Right cardiac atrium (tissue), 5 donors: Measurements from ENCODE around the gene COA6. TPM values are rescaled to one million over a fixed set of nuclear protein-coding genes. Genes with fewer than 3 reads are reported as not detected.
"Not testable (repeated sequence)": the region's sequence is repeated elsewhere in the genome, so short reads cannot be mapped to it uniquely, and the experiment has no call there.

ENCODE experiments used
- ATAC-seq, 2 donors: fragments of 200-7000 bp; cut with Tn5 transposase; one replicate each; pipeline versions ENCODE4 v1.8.0 to v1.9.1; 2020; ENCODE audit warnings: moderate library complexity in 2 of 2, mild to moderate bottlenecking in 1 of 2
- DNase-seq, 3 donors: peaks; one replicate each; pipeline ENCODE4 v3.0.0-alpha.2; 2020
- H3K27ac ChIP-seq: one replicate; pipeline ENCODE4 v1.5.1; 2013; ENCODE audit warnings: mild to moderate bottlenecking, low read length, control low read depth, moderate library complexity
- H3K27me3 ChIP-seq: one replicate; pipeline ENCODE4 v1.6.1; 2013; ENCODE audit not compliant: control insufficient read depth, insufficient read depth
- H3K4me1 ChIP-seq: one replicate; pipeline ENCODE4 v1.6.1; 2013; ENCODE audit warnings: low read length; ENCODE audit not compliant: control insufficient read depth, insufficient read depth
- H3K4me3 ChIP-seq: one replicate; pipeline ENCODE4 v1.5.1; 2013; ENCODE audit warnings: low read length, control low read depth
- H3K9me3 ChIP-seq: one replicate; pipeline ENCODE4 v1.6.1; 2013; ENCODE audit warnings: low read length; ENCODE audit not compliant: control insufficient read depth
- WGBS: extraction: QIAGEN DNeasy Blood & Tissue Kit; methylation state at CpG from one replicate; pipeline ENCODE4 v1.1.7; 2013; 5-methylcytosine and 5-hydroxymethylcytosine counted together
- intact Hi-C, 4 donors: fragments of 100-400 bp; cut with DNase I; formaldehyde crosslinking; loops; one replicate each; pipeline versions ENCODE4 v1.11.0 to v1.14.0; 2022 to 2023
- polyA plus RNA-seq: library from polyadenylated mRNA; stranded (reverse); fragments of 200-250 nt; gene quantifications from one replicate; pipeline ENCODE4 v1.2.3, GENCODE V29; 2013
- total RNA-seq, 4 donors: library from RNA; stranded (reverse); fragmentation: NEBNext Ultra II Directional; extraction: Animal tissue kit (Norgen Biotek cat#: 25700); gene quantifications; one replicate each; pipeline ENCODE4 v1.2.1, GENCODE V29; 2021
- donor health status: healthy with polysubstance abuse.
- donor health status: DM: no; HTN: yes; CAD: no.
- donor health status: DM: no; HTN: no; CAD: no.
- donor health status: DM: no; HTN: yes; CAD: no; lungs with severe emphysema.
- donor health status: DM: yes; HTN: yes; CAD: no.

Gene COA6
- total and polyA plus RNA-seq, 5 donors = 24.7 to 94.3 (median 35.6) TPM

- Histone ChIP-seq H3K27me3 (no peaks in the 10 kb centered on the region), H3K4me3 (no peak overlapping the region), H3K27ac (no peak overlapping the region), H3K9me3 (no peaks in the 10 kb centered on the region), H3K4me1 (no peaks in the 10 kb centered on the region)
- no peak for ATAC-seq
- DNase-seq = no peak
- 83% methylated on average over 1 of the region's 1 CpG for WGBS
- intact Hi-C loops = no loop called here
These were observed 3.5 kb upstream of the COA6 start for GRCh38 chr1:234369784-234370183.

GRCh38 chr1:234371414-234371813, 1.8 kb upstream of the COA6 start:
- DNase-seq = no peak
- no peak for ATAC-seq
- Histone ChIP-seq H3K27me3 (no peaks in the 10 kb centered on the region), H3K27ac (no peak overlapping the region), H3K4me3 (no peak overlapping the region), H3K4me1 (no peaks in the 10 kb centered on the region), H3K9me3 (no peaks in the 10 kb centered on the region)
- intact Hi-C loops = no loop called here
- WGBS = 73% methylated on average over 2 of the region's 2 CpGs

DNA sequence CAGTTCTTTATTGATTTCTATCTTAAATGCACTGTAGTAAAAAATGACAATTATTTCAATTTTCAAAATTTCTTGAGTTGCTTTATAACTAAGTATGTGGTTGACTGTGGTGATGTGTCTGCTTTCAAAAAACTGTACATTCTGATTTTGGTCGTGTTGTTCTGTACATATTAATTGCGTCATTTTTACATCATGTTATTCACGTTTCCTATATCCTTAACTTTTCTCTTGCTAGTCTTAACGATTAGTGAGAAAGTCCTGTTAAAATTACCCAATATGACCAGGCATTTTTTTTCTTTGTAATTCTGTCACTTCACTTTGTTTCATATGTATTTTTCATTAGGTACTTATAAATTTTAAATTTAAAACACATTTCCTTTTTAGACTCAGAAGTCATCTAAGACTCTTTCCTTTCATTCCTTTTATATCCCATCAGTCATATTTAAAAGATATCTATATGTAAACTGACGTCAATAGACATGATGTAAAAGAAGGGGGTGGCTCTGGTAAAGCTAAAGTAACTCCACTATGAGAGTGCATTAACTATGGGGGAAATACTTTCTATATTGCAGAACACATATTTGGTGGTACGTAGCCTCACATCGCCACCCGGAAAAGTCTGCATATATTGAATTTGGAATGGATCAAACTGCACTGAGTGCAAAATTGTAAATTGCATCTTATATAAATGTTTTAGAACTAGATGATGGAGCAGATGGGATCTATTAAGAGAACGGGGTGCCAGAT, 1.1 kb upstream of the COA6 start:
- Histone ChIP-seq H3K27ac (no peak overlapping the region), H3K4me1 (no peaks in the 10 kb centered on the region), H3K9me3 (no peaks in the 10 kb centered on the region), H3K4me3 (peak overlapping the region; percentile 99), H3K27me3 (no peaks in the 10 kb centered on the region)
- ATAC-seq (no peak), DNase-seq (no peak)
- intact Hi-C loops = no loop called here
- 57% methylated on average over 9 of the region's 9 CpGs for WGBS

DNA sequence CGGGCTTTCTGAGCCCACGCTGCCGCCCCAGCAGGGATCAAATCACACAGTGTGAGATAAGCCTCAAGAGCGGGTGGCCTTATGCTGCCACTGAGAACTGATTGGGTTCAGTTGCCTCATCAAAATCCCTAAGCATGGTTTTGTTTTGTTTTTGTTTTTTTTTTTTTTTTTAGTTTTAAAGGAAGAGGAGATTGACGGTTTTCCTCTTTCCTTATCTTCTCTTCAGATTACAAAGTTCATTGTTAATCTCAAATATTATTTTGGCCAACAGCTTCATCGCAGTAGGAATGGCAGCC, 651 bp downstream of the COA6 start:
- Histone ChIP-seq H3K9me3 (no peaks in the 10 kb centered on the region), H3K4me3 (peak overlapping the region; percentile 99), H3K27me3 (no peaks in the 10 kb centered on the region), H3K4me1 (no peaks in the 10 kb centered on the region), H3K27ac (peak overlapping the region; percentile 95)
- DNase-seq = no peak
- intact Hi-C loops = no loop called here
- peak; percentile 65 to 66 for ATAC-seq
- WGBS = 2% methylated on average over 6 of the region's 6 CpGs

GRCh38 chr1:234375672-234376071, 2.4 kb downstream of the COA6 start:
- WGBS = 93% methylated on average over 7 of the region's 7 CpGs

DNA sequence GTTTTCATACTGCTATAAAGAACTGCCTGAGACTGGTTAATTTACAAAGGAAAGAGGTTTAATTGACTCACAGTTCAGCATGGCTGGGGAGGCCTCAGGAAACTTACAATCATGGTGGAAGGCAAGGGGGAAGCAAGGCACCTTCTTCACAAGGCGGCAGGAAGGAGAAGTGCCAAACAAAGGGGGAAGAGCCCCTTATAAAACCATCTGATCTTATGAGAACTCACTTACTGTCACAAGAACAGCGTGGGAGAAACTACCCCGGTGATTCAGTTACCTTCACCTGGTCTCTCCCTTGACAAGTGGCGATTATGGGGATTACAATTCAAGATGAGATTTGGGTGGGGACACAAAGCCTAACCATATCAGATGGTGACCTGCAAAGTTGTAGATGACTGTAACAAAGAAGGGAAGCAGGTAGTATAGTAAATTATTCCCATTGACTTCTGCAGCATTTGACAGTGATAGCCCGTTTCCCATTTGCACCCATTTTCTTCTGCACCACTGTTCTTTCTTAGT, 6.4 kb downstream of the COA6 start:
- DNase-seq, H3K4me1 ChIP-seq, H3K4me3 ChIP-seq, intact Hi-C loops, ATAC-seq, H3K27me3 ChIP-seq, H3K27ac ChIP-seq, H3K9me3 ChIP-seq: not testable (repeated sequence)
- 87% methylated on average over 5 of the region's 5 CpGs for WGBS

More at GRCh38 chr1:234375672-234376071, 2.4 kb downstream of the COA6 start:
- H3K4me1 ChIP-seq = peaks cover 2% of the 10 kb centered on the region
- H3K27ac ChIP-seq = no peak overlapping the region
- DNase-seq = no peak
- intact Hi-C loops = no loop called here
- no peaks in the 10 kb centered on the region for H3K27me3 ChIP-seq
- ATAC-seq = no peak
- H3K4me3 ChIP-seq = no peak overlapping the region
- no peaks in the 10 kb centered on the region for H3K9me3 ChIP-seq

DNA sequence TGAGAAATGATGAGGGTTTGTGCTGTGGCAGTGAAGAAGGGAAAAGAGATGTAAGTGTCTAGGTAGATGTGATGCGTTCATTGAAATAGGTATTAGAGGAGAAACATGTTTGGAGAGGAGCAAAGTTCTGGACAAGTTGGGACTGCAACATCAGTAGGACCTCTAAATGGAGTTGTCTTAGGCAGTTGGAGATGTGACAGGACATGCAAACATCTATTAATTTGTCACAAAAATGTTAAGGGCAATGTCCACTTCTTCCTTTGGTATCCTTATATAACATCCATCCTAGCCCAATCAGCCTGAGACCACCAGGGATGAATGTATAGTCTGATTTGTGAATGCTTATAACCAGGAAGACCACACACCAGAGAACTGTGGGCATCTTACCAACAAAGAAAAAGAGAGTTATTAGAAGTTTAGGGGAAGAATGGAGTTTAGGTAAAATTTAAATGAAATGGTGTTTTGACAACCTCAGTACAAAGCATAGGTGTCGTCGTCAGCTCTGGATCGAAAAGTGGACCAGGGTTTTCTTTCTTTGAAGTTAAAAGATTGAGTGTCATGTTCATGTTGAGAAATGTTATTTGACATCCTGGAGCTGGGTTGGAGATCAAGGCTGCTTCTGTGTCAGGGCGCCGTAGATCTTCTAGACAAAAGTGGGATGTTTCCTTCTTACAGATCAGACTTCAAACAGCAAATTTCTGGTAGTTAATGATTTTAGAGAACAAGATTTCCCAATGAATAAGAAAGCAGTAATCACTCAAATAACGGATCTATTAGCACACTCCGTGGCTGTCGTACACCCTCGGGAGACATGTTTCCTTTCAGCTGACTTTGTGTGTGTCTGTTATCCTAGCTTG, 8.7 kb downstream of the COA6 start:
- no peak for DNase-seq
- no peak overlapping the region for H3K4me3 ChIP-seq
- ATAC-seq = no peak
- H3K27me3 ChIP-seq = no peaks in the 10 kb centered on the region
- intact Hi-C loops = no loop called here
- no peaks in the 10 kb centered on the region for H3K9me3 ChIP-seq
- WGBS = 90% methylated on average over 10 of the region's 10 CpGs
- H3K27ac ChIP-seq = no peak overlapping the region
- peaks cover 2% of the 10 kb centered on the region for H3K4me1 ChIP-seq

DNA sequence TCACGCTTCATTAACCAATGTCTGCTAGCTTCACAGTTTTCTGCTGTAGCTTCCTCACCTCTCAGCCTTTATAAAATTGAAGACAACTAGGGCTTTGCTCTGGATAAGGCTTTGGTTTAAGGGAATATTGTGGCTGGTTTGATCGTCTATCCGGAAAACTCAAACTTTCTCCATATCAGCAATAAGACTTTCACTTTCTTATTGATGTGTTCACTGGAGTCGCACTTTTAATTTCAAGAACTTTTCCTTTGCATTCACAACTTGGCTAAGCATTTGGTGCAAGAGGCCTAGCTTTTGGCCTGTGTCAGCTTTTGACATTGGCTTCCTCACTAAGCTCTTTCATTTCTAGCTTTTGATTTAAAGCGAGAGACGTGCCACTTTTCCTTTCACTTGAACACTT, 12.9 kb downstream of the COA6 start:
- Histone ChIP-seq H3K27me3 (no peaks in the 10 kb centered on the region), H3K4me1 (no peaks in the 10 kb centered on the region), H3K9me3 (no peaks in the 10 kb centered on the region), H3K4me3 (no peak overlapping the region), H3K27ac (no peak overlapping the region)
- 96% methylated on average over 6 of the region's 6 CpGs for WGBS
- intact Hi-C loops = no loop called here
- ATAC-seq (no peak), DNase-seq (no peak)

DNA sequence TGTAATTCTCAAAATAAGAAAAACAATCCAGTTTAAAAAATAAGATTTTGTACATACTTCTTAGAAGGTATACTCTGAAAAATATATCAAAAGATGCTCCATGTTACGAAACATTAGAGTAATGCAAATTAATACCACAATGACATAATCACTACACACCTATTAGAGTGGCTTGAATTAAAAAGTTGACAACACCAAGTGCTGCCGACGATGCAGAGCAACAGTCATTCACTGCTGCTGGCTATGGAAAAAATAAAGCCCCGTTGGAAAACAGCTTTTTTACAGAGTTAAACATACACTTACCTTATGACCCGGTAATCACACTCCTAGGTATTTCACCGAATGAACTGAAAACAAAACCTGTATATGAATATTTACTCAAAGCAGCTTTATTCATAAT, 14.8 kb downstream of the COA6 start:
- intact Hi-C loops = no loop called here
- Histone ChIP-seq H3K27me3 (no peaks in the 10 kb centered on the region), H3K9me3 (no peaks in the 10 kb centered on the region), H3K4me3 (no peak overlapping the region), H3K4me1 (no peaks in the 10 kb centered on the region), H3K27ac (no peak overlapping the region)
- DNase-seq (no peak), ATAC-seq (no peak)
- 87% methylated on average over 6 of the region's 6 CpGs for WGBS

GRCh38 chr1:234393190-234393589, 19.9 kb downstream of the COA6 start:
- no peak for ATAC-seq
- intact Hi-C loops = no loop called here
- H3K4me1 ChIP-seq = no peaks in the 10 kb centered on the region

GRCh38 chr1:234395297-234395696, 22.0 kb downstream of the COA6 start:
- Histone ChIP-seq H3K27ac (no peak overlapping the region), H3K27me3 (no peaks in the 10 kb centered on the region), H3K4me3 (no peak overlapping the region), H3K4me1 (no peaks in the 10 kb centered on the region), H3K9me3 (no peaks in the 10 kb centered on the region)
- ATAC-seq = no peak
- no peak for DNase-seq
- 81% methylated on average over 5 of the region's 5 CpGs for WGBS
- intact Hi-C loops = no loop called here

More at GRCh38 chr1:234393190-234393589, 19.9 kb downstream of the COA6 start:
- H3K9me3 ChIP-seq = no peaks in the 10 kb centered on the region
- H3K27ac ChIP-seq = no peak overlapping the region
- no peak for DNase-seq
- 88% methylated on average over 6 of the region's 6 CpGs for WGBS
- H3K27me3 ChIP-seq = no peaks in the 10 kb centered on the region
- no peak overlapping the region for H3K4me3 ChIP-seq
